ENCODE measurements around the gene CCNJL.

DNA sequence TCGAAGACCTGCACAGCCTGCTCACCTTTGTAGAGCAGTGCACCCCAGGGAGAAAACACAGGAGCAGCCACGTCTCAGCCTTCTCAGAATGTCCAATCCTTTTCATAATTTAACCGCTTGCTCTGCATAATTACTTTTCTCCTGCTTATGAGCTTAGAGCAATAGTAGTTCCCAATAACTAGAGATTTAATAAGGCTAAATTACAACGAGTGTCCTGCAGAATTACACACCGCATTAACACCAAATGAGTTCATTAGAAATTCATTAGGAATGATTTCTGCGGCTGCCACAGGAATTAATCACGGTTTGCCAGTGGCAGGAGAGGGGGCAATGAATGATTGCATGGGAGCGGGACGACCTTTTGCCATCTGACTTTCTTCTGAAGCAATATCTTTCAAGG, 101.8 kb downstream of the CCNJL start:
- no peak for TF ChIP-seq POLR2A (IDR thresholded peaks at IDR 0.05; ENCODE audit: low read length)
- no peak for TF ChIP-seq GATA1 (IDR thresholded peaks at IDR 0.05; ENCODE audit: low read depth, low read length)

All from erythroblast (primary cell).